ENCODE data around the gene ATP6V1B1. TPM values are rescaled to one million over a fixed set of nuclear protein-coding genes. Genes with fewer than 3 reads are reported as not detected.

Gene ATP6V1B1
- total RNA-seq, 2 donors from 2014 or later: not detected

GRCh38 chr2:70981866-70982810 lies 46.4 kb downstream of the ATP6V1B1 start:
- TF ChIP-seq CTCF (conservative IDR thresholded peaks at IDR 0.05): no peak
- Mint-ChIP-seq H3K36me3 (ENCODE audit: low read depth) (peaks cover 14% of the 10 kb centered on the region), H3K9me3 (no peaks in the 10 kb centered on the region), H3K27ac (no peak overlapping the region), H3K27me3 (ENCODE audit: insufficient read depth) (peaks cover 19% of the 10 kb centered on the region), H3K4me3 (no peak overlapping the region), H3K4me1 (no peaks in the 10 kb centered on the region)
- Histone ChIP-seq H3K27ac (ENCODE audit: low read depth, low read length) (no peak overlapping the region), H3K4me3 (ENCODE audit: low read length) (no peak overlapping the region), H3K27me3 (ENCODE audit: control insufficient read depth, insufficient read depth, low read length, poor library complexity, severe bottlenecking) (peaks cover 20% of the 10 kb centered on the region), H3K9me3 (ENCODE audit: control insufficient read depth, low read length) (no peaks in the 10 kb centered on the region), H3K9ac (ENCODE audit: extremely low read depth, low read length, poor library complexity, severe bottlenecking) (no peak overlapping the region), H3K4me1 (ENCODE audit: control insufficient read depth, insufficient read depth, low read length) (peaks cover 3% of the 10 kb centered on the region), H3K36me3 (ENCODE audit: control insufficient read depth, insufficient read depth, low read length) (peaks cover 14% of the 10 kb centered on the region)
- DNase-seq: peak; percentile 35
- 92 to 95% methylated on average over 11 to 14 of the region's 14 CpGs for WGBS, 2 experiments (ENCODE audit: insufficient coverage in 1 of 2, insufficient read length in 1 of 2)

GRCh38 chr2:70982971-70983370 lies 47.3 kb downstream of the ATP6V1B1 start:
- Histone ChIP-seq H3K4me1 (ENCODE audit: control insufficient read depth, insufficient read depth, low read length) (peaks cover 2% of the 10 kb centered on the region), H3K4me3 (ENCODE audit: low read length) (no peak overlapping the region), H3K9me3 (ENCODE audit: control insufficient read depth, low read length) (no peaks in the 10 kb centered on the region), H3K27ac (ENCODE audit: low read depth, low read length) (no peak overlapping the region), H3K9ac (ENCODE audit: extremely low read depth, low read length, poor library complexity, severe bottlenecking) (no peak overlapping the region), H3K27me3 (ENCODE audit: control insufficient read depth, insufficient read depth, low read length, poor library complexity, severe bottlenecking) (peaks cover 16% of the 10 kb centered on the region), H3K36me3 (ENCODE audit: control insufficient read depth, insufficient read depth, low read length) (peaks cover 15% of the 10 kb centered on the region)
- no peak overlapping the region for H3K27ac Mint-ChIP-seq
- WGBS, 2 experiments (ENCODE audit: insufficient coverage in 1 of 2, insufficient read length in 1 of 2): 95 to 97% methylated on average over 3 of the region's 3 CpGs
- TF ChIP-seq CTCF (conservative IDR thresholded peaks at IDR 0.05): no peak
- no peak overlapping the region for H3K4me3 Mint-ChIP-seq
- H3K4me1 Mint-ChIP-seq: no peaks in the 10 kb centered on the region
- peak; percentile 5 for DNase-seq
- no peaks in the 10 kb centered on the region for H3K9me3 Mint-ChIP-seq
- H3K27me3 Mint-ChIP-seq (ENCODE audit: insufficient read depth): peaks cover 15% of the 10 kb centered on the region
- peaks cover 19% of the 10 kb centered on the region for H3K36me3 Mint-ChIP-seq (ENCODE audit: low read depth)

GRCh38 chr2:70983506-70984227 lies 48.0 kb downstream of the ATP6V1B1 start:
- TF ChIP-seq CTCF (conservative IDR thresholded peaks at IDR 0.05): no peak
- H3K27me3 ChIP-seq (ENCODE audit: control insufficient read depth, insufficient read depth, low read length, poor library complexity, severe bottlenecking): peaks cover 11% of the 10 kb centered on the region
- whole genome bisulfite sequencing, 2 experiments (ENCODE audit: insufficient coverage in 1 of 2, insufficient read length in 1 of 2): 94 to 100% methylated on average over 5 to 8 of the region's 8 CpGs
- Mint-ChIP-seq H3K27me3 (ENCODE audit: insufficient read depth) (peaks cover 12% of the 10 kb centered on the region), H3K9me3 (no peaks in the 10 kb centered on the region), H3K36me3 (ENCODE audit: low read depth) (peaks cover 23% of the 10 kb centered on the region), H3K27ac (no peak overlapping the region), H3K4me3 (no peak overlapping the region), H3K4me1 (no peaks in the 10 kb centered on the region)
- H3K27ac ChIP-seq (ENCODE audit: low read depth, low read length): no peak overlapping the region
- peaks cover 22% of the 10 kb centered on the region for H3K36me3 ChIP-seq (ENCODE audit: control insufficient read depth, insufficient read depth, low read length)
- no peak overlapping the region for H3K4me3 ChIP-seq (ENCODE audit: low read length)
- no peak overlapping the region for H3K9ac ChIP-seq (ENCODE audit: extremely low read depth, low read length, poor library complexity, severe bottlenecking)
- DNase-seq: peak; percentile 33
- no peaks in the 10 kb centered on the region for H3K4me1 ChIP-seq (ENCODE audit: control insufficient read depth, insufficient read depth, low read length)
- H3K9me3 ChIP-seq (ENCODE audit: control insufficient read depth, low read length): no peaks in the 10 kb centered on the region
